GM18526 (cell line): ENCODE data around the gene DDX27.

Experiments used
- POLR2A ChIP-seq: IDR thresholded peaks from 3 replicates; pipeline ENCODE4 v1.6.1; 2011; ENCODE audit not compliant: insufficient read length; ENCODE audit errors: extremely low read depth

Gene DDX27

GRCh38 chr20:49219091-49219923, at the start of gene DDX27:
Gene DDX27 (plus strand): TSS chr20:49219416. CDS start chr20:49219449, 33 bp downstream.
- peak; percentile 89 for TF ChIP-seq POLR2A

- no peak for TF ChIP-seq POLR2A
These were observed 49.7 kb upstream of the DDX27 start for GRCh38 chr20:49169547-49169946.

GRCh38 chr20:49170714-49171113, 48.5 kb upstream of the DDX27 start:
- TF ChIP-seq POLR2A = no peak

- no peak for TF ChIP-seq POLR2A
These were observed 47.3 kb upstream of the DDX27 start for GRCh38 chr20:49171909-49172308.

- no peak for TF ChIP-seq POLR2A
These were observed 46.8 kb upstream of the DDX27 start for GRCh38 chr20:49172413-49172812.

GRCh38 chr20:49174183-49174582, 45.0 kb upstream of the DDX27 start:
- no peak for TF ChIP-seq POLR2A

GRCh38 chr20:49179368-49180277, 39.6 kb upstream of the DDX27 start:
- TF ChIP-seq POLR2A = no peak

- TF ChIP-seq POLR2A = no peak
These were observed 37.8 kb upstream of the DDX27 start for GRCh38 chr20:49181265-49181877.

GRCh38 chr20:49183444-49183843, 35.8 kb upstream of the DDX27 start:
- TF ChIP-seq POLR2A = no peak

GRCh38 chr20:49184691-49185070, 34.5 kb upstream of the DDX27 start:
- TF ChIP-seq POLR2A = no peak

- TF ChIP-seq POLR2A = no peak
These were observed 34.0 kb upstream of the DDX27 start for GRCh38 chr20:49185071-49185761.

GRCh38 chr20:49186535-49187329, 32.5 kb upstream of the DDX27 start:
- TF ChIP-seq POLR2A = no peak

GRCh38 chr20:49187330-49187850, 31.8 kb upstream of the DDX27 start:
- TF ChIP-seq POLR2A = no peak
